Medulla oblongata (tissue), 1 donor: ENCODE data around the gene PRRT3.

Experiments
- DNase-seq: peaks from one replicate; pipeline ENCODE4 v3.0.0-alpha.2; 2015; ENCODE audit errors: extremely low spot score

The PRRT3 gene

GRCh38 chr3:9951962-9952805 is at the start of gene PRRT3:
TSS of gene PRRT3 (minus strand) at chr3:9952408. CDS start at chr3:9950115, 2,293 bp downstream.
- DNase-seq, result no peak

GRCh38 chr3:10000686-10001085 is 48.5 kb upstream of the PRRT3 start:
- DNase-seq, result no peak

- DNase-seq, result no peak
These were observed 42.1 kb upstream of the PRRT3 start for GRCh38 chr3:9994086-9994844.

- DNase-seq, result no peak
These were observed 34.1 kb upstream of the PRRT3 start for GRCh38 chr3:9986230-9986725.

- no peak for DNase-seq
These were observed 28.0 kb upstream of the PRRT3 start for GRCh38 chr3:9980251-9980650.

- no peak for DNase-seq
These were observed 26.6 kb upstream of the PRRT3 start for GRCh38 chr3:9978710-9979305.

- peak; percentile 73 for DNase-seq
These were observed 24.8 kb upstream of the PRRT3 start for GRCh38 chr3:9976721-9977709.

- no peak for DNase-seq
These were observed 17.9 kb upstream of the PRRT3 start for GRCh38 chr3:9970020-9970652.

GRCh38 chr3:9969632-9970019 is 17.4 kb upstream of the PRRT3 start:
- no peak for DNase-seq

- no peak for DNase-seq
These were observed 14.6 kb upstream of the PRRT3 start for GRCh38 chr3:9966841-9967240.

GRCh38 chr3:9965200-9965875 is 13.1 kb upstream of the PRRT3 start:
- no peak for DNase-seq

GRCh38 chr3:9957214-9957613 is 5.0 kb upstream of the PRRT3 start:
- DNase-seq, result no peak

GRCh38 chr3:9955611-9956352 is 3.6 kb upstream of the PRRT3 start:
- DNase-seq, result no peak

GRCh38 chr3:9955067-9955502 is 2.9 kb upstream of the PRRT3 start:
- no peak for DNase-seq

GRCh38 chr3:9951598-9951961 is 628 bp downstream of the PRRT3 start:
- no peak for DNase-seq

- no peak for DNase-seq
These were observed 1.1 kb downstream of the PRRT3 start for GRCh38 chr3:9951126-9951525.

GRCh38 chr3:9949626-9950025 is 2.6 kb downstream of the PRRT3 start:
- DNase-seq, result no peak

GRCh38 chr3:9949115-9949514 is 3.1 kb downstream of the PRRT3 start:
- DNase-seq, result no peak

GRCh38 chr3:9948586-9948985 is 3.6 kb downstream of the PRRT3 start:
- DNase-seq, result no peak
